ENCODE data around the gene HEXD.

HEXD gene

GRCh38 chr17:82490512-82491195 is 72.5 kb downstream of the HEXD start:
- no peaks in the 10 kb centered on the region for H3K79me2 ChIP-seq (ENCODE audit: insufficient read depth, low read length)
- TF ChIP-seq EZH2 (IDR thresholded peaks at IDR 0.05; ENCODE audit: borderline replicate concordance, low read depth, low read length, severe bottlenecking) (no peak), CTCF (IDR thresholded peaks at IDR 0.05; ENCODE audit: borderline replicate concordance, extremely low read depth, low read length, poor library complexity, severe bottlenecking) (no peak)
- H3K4me1 ChIP-seq (ENCODE audit: insufficient read depth, low read length) = peaks cover 17% of the 10 kb centered on the region
- no peak for DNase-seq
- H3K9me3 ChIP-seq (ENCODE audit: insufficient read depth, low read length, severe bottlenecking) = no peaks in the 10 kb centered on the region
- peak overlapping the region; percentile 8; the same call in 1 of the 2 replicates for H3K9ac ChIP-seq (ENCODE audit: low read depth, low read length)
- peak overlapping the region; percentile 43; the same call in 1 of the 2 replicates for H3K27ac ChIP-seq (ENCODE audit: low read length)
- no peaks in the 10 kb centered on the region for H3K27me3 ChIP-seq (ENCODE audit: insufficient read depth, low read length, poor library complexity)
- no peaks in the 10 kb centered on the region for H4K20me1 ChIP-seq (ENCODE audit: insufficient read depth, low read length)
- peaks cover 36% of the 10 kb centered on the region for H3K36me3 ChIP-seq (ENCODE audit: insufficient read depth, low read length)
- no peak overlapping the region for H3K4me2 ChIP-seq (ENCODE audit: insufficient read depth, low read length)
- H3K4me3 ChIP-seq (ENCODE audit: low read depth in 1 of 2, low read length in 2 of 2) = no peak overlapping the region
- ATAC-seq (ENCODE audit: insufficient read depth, low read depth) = no peak
- H2AFZ ChIP-seq (ENCODE audit: low read depth, low read length) = no peak overlapping the region

GRCh38 chr17:82491196-82491530 is 73.0 kb downstream of the HEXD start:
- no peak for DNase-seq
- H3K4me2 ChIP-seq (ENCODE audit: insufficient read depth, low read length) = no peak overlapping the region
- no peak overlapping the region for H3K9ac ChIP-seq (ENCODE audit: low read depth, low read length)
- no peaks in the 10 kb centered on the region for H4K20me1 ChIP-seq (ENCODE audit: insufficient read depth, low read length)
- no peak for TF ChIP-seq CTCF (IDR thresholded peaks at IDR 0.05; ENCODE audit: borderline replicate concordance, extremely low read depth, low read length, poor library complexity, severe bottlenecking)
- TF ChIP-seq EZH2 (IDR thresholded peaks at IDR 0.05; ENCODE audit: borderline replicate concordance, low read depth, low read length, severe bottlenecking) = no peak
- H3K79me2 ChIP-seq (ENCODE audit: insufficient read depth, low read length) = no peaks in the 10 kb centered on the region
- no peaks in the 10 kb centered on the region for H3K9me3 ChIP-seq (ENCODE audit: insufficient read depth, low read length, severe bottlenecking)
- peaks cover 31% of the 10 kb centered on the region for H3K36me3 ChIP-seq (ENCODE audit: insufficient read depth, low read length)
- peaks cover 22% of the 10 kb centered on the region for H3K4me1 ChIP-seq (ENCODE audit: insufficient read depth, low read length)
- no peak overlapping the region for H3K27ac ChIP-seq (ENCODE audit: low read length)
- H3K27me3 ChIP-seq (ENCODE audit: insufficient read depth, low read length, poor library complexity) = no peaks in the 10 kb centered on the region
- no peak overlapping the region for H2AFZ ChIP-seq (ENCODE audit: low read depth, low read length)
- H3K4me3 ChIP-seq (ENCODE audit: low read depth in 1 of 2, low read length in 2 of 2) = no peak overlapping the region
- ATAC-seq (ENCODE audit: insufficient read depth, low read depth) = no peak

GRCh38 chr17:82491533-82491932 is 73.4 kb downstream of the HEXD start:
- Histone ChIP-seq H3K9me3 (ENCODE audit: insufficient read depth, low read length, severe bottlenecking) (no peaks in the 10 kb centered on the region), H2AFZ (ENCODE audit: low read depth, low read length) (no peak overlapping the region), H3K4me3 (ENCODE audit: low read depth in 1 of 2, low read length in 2 of 2) (no peak overlapping the region), H3K79me2 (ENCODE audit: insufficient read depth, low read length) (0 out of 2 replicates have a peak, but pooled peaks cover under 1% of the 10 kb centered on the region), H3K27ac (ENCODE audit: low read length) (no peak overlapping the region), H3K36me3 (ENCODE audit: insufficient read depth, low read length) (peaks cover 27% of the 10 kb centered on the region), H4K20me1 (ENCODE audit: insufficient read depth, low read length) (no peaks in the 10 kb centered on the region), H3K4me1 (ENCODE audit: insufficient read depth, low read length) (peaks cover 26% of the 10 kb centered on the region), H3K9ac (ENCODE audit: low read depth, low read length) (no peak overlapping the region), H3K4me2 (ENCODE audit: insufficient read depth, low read length) (no peak overlapping the region), H3K27me3 (ENCODE audit: insufficient read depth, low read length, poor library complexity) (no peaks in the 10 kb centered on the region)
- TF ChIP-seq EZH2 (IDR thresholded peaks at IDR 0.05; ENCODE audit: borderline replicate concordance, low read depth, low read length, severe bottlenecking) (no peak), CTCF (IDR thresholded peaks at IDR 0.05; ENCODE audit: borderline replicate concordance, extremely low read depth, low read length, poor library complexity, severe bottlenecking) (no peak)
- no peak for ATAC-seq (ENCODE audit: insufficient read depth, low read depth)
- no peak for DNase-seq

All from DND-41 (cell line).